Adrenal gland (tissue), 5 donors: ENCODE data around the gene DSCAML1.

ENCODE experiments used
- POLR2A ChIP-seq, 2 donors: fragments of 450-650 bp; IDR thresholded peaks; one replicate each; pipeline ENCODE4 v1.6.1; 2017; ENCODE audit warnings: antibody characterized with exemption in 2 of 2, mild to moderate bottlenecking in 2 of 2, moderate library complexity in 1 of 2
- TF ChIP-seq, protein P1 (sequence below), 6 experiments: fragments of 450-650 bp in 4 of 6; fragments of 200-600 bp in 2 of 6; sonication (generic) in 1 of 6; IDR thresholded peaks; 1 replicate in 5 of 6; 2 replicates in 1 of 6; pipeline versions ENCODE4 v1.5.1 to v1.8.0; 2016 to 2021; ENCODE audit warnings: antibody characterized with exemption in 6 of 6, mild to moderate bottlenecking in 2 of 6, moderate library complexity in 1 of 6
- donor health status: DM: no; HTN: no; CAD: no.

DNA sequence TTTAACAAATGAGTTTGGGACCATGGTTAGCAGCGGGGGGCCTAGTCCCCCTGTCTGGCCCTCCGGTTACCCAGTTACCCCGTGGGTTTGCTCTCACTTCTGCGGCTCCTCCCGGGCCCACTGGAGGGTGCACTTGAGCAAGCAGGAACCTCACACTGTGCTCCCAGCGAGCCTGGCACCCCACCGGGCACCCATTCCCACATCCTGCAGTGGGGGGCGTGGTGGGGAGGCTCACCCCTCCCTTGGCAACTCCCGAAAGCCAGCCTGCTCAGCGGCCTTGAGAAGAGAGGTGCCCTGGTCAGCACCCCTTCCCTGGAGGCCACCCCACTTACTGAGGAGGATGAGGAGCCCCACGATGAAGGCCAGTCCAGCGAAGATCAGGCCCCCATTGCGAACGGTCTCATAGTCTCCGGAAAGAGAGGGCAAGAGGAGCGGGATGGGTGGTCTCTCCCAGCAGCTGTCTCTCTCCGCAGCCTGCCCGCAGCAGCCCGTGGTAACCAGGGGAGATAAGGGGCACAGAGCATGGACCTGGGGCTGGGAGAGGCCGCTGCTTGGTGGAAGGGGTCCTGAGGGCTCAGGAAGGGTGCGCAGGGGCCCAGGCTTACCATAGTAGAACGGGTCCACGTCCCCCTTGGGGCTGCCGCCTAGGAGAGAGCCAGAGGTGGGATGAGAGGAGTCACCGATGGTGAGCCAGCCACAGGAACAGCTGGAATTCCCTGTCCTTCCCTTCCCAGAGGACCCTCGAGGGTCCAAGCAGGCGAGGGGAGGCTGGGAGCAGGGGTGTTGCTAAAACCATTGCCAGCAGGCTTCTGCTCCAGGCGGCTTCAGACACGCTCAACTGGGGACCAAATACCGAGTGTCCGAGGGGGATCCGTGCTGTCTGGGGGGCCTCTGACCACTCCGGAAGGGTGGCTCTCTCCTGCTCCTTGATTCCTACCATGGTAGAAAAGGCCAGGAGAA is 25.3 kb upstream of the DSCAML1 start:
- TF ChIP-seq, protein P1, sequence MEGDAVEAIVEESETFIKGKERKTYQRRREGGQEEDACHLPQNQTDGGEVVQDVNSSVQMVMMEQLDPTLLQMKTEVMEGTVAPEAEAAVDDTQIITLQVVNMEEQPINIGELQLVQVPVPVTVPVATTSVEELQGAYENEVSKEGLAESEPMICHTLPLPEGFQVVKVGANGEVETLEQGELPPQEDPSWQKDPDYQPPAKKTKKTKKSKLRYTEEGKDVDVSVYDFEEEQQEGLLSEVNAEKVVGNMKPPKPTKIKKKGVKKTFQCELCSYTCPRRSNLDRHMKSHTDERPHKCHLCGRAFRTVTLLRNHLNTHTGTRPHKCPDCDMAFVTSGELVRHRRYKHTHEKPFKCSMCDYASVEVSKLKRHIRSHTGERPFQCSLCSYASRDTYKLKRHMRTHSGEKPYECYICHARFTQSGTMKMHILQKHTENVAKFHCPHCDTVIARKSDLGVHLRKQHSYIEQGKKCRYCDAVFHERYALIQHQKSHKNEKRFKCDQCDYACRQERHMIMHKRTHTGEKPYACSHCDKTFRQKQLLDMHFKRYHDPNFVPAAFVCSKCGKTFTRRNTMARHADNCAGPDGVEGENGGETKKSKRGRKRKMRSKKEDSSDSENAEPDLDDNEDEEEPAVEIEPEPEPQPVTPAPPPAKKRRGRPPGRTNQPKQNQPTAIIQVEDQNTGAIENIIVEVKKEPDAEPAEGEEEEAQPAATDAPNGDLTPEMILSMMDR (IDR thresholded peaks at IDR 0.05): peak; percentile 31 to 64 (median 55)
- TF ChIP-seq POLR2A (IDR thresholded peaks at IDR 0.05): no peak
